IPS DF 4.7 (cell line): ENCODE data around the gene KMO.

Experiments used
- DNase-seq: peaks from one replicate; pipeline ENCODE4 v3.0.0-alpha.2; 2013; ENCODE audit warnings: low spot score; ENCODE audit errors: extremely low read depth

KMO gene

DNA sequence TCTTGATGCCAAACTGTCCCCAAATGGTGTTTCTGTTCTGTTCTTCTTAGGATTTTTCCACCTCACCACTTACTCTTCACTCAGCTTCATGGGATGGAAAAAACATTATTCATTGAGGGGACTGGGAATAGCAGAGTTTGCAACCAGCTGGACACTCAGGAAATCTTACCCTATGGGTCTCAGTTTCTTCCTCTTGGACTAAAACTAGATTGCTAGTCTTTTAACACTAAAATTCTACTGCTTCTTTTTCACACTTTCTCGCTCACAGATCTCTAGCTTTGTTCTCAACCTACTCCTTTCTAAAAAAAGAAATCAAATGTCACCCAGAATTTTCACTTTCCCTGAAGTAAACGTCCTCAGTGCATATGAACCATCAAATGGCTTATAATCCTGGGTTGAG, 4.8 kb downstream of the KMO start:
- no peak for DNase-seq

DNA sequence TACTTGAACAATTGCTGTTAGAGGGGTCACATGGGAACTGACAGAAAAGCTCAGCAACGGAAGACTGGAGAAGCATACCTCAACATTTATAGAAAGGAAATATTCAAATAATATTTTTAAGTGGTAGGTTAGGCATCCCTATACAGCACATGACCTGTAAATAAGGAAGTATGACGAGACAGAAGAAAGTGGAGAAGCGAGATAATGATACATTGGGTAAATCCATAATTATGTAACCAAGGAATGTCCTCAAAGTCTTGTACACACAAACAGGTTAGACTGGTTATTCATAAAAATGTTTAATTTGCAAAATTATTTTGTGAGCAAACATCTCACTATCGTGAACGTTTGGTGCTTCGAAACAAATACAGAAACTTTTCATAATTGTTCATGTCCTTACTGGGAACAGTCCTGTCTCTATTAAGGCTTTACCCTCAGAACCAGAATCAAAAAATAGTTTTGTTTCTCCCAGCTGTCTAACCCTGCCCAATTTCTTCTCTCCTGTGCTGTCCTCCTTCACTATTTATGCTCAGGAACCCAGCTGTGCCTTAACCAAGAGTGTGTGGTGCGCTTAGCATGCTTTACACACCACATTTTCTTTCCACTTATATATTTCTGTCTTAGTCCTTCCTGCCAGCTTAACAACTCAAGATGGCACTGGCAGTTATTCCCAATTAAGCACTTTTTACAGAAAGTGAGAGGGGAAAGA, 10.2 kb downstream of the KMO start:
- DNase-seq: no peak

DNA sequence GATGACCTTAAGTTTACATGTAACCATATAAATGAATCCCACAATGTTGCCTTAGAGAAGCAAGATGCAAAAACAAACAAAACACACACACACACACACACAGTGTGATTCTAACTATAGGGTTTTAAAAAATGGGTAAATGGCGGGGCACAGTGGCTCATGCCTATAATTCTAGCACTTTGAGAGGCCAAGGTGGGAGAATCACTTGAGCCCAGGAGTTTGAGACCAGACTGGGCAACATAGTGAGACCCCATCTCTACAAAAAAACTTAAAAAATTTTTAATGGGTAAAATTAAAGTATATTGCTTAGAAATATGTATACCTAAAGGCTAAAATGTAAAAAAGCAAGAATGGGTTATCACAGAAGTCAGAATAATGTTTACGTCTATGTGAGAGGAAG, 15.8 kb downstream of the KMO start:
- no peak for DNase-seq

DNA sequence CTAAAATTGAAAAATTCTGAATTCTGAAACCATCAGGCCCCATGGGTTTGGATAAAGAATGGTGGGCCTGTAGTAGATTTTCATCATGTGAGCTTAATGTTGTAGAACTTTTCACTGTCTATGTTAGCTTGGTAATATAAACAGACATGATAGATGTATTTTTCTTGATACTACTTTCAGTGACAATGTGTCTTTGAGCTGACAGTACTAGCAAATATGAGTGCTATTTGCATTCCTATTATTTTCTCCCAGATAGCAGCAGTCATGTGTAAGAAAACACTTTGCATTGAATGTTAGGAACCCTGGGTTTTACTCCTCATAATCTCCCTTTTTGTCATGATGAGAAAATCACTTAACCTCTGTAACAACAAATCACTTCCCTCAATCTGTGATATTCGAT, 18.1 kb downstream of the KMO start:
- DNase-seq: no peak

DNA sequence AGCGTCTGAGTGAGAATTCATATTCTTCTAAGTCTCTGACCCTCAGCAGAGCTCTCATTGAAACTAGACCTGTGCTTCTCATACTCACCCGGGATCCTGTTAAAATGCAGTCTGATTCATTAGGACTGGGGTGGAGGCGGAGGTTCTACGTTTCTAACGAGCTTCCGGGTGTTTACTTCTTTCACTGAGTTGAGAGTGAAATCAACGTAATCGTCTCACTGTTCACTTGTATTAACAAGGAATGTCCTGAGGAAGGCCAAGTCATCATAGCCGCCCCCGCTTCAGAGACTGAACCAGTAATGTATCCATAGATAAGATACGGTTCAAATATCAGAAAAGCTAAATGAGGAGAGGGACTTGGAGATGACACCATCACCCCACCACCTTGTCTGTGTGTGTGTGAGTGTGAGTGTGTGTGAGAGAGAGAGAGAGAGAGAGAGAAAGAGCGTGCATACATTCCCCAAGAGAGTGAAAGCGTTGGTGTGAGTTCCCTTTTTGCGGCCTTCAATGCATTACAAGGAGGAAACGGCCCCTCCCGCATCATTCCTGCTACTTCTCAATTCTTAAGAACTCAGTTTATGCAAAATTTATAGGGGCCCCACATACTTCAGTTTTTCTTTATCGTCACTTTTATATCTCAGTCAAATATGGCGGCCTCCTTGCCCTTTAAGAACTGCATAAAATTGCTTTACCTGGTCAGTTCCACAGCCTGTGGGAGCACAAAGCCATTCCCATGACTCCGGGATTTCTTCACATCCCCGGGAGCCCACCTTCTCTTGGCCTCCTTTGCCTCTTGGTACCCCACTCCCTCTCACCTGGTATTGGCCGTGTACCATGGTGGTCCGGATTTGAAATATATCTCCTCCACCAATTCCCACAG, 19.8 kb downstream of the KMO start:
- DNase-seq: no peak

DNA sequence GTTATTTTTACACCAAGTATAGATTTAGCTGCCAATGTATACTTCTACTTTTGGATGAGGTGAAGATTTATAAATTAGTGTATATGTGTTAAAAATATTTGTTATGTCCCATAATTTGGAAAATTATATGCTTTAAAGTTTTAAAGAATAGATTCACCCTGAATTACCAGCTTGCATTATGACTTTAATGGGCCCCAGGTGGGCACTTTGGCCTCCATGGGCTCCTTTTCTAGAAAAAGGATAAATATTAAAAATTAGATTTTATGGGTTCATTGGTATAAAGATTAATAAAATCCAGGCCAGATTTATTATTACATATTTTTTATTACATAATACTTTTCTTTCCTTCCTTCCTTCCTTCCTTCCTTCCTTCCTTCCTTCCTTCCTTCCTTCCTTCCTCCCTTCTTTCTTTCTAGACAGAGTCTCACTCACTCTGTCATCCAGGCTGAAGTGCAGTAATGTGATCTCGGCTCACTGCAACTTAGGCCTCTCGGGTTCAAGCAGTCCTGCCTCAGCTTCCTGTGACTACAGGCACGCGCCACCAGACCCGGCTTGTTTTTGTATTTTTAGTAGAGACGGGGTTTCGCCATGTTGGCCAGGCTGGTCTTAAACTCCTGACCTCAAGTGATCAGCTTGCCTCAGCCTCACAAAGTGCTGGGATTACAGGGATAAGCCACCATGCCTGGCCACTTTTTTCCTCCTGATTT, 21.9 kb downstream of the KMO start:
- no peak for DNase-seq

DNA sequence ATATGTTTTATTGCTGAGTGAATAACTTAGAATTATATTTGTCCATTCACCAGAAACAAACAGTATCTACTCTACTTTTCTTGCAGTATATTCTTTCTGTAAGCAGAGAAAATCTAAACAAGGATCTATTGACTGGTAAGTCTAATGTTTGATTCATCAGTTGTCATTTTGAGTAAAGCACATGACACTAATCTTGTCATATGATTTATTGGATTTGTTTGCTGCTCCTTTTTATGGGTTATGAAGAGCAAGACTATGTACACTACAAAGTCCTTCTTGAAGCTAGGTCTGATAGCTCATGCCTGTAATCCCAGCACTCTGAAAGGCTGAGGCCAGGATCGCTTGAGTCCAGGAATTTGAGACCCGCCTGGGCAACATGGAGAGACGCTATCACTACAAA, 23.3 kb downstream of the KMO start:
- DNase-seq: no peak

DNA sequence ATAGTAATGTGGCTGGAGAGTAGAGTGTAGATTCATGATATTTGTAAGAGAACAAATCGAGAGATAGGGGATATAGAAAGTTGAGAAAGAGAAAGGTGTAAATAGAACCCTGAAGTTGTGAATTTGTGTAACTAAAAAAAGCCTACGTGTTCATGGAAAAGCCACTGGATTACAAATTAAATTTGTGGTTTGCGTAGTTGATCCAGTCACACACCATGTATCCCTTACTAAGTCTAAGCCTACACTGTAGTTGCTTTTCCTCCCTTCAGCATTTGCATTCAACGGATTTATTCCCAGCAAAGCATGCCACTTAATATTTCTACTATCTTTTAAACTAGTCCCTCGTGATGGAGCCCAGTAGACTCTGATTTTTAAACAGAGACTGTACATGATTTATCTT, 24.9 kb downstream of the KMO start:
- DNase-seq: no peak

DNA sequence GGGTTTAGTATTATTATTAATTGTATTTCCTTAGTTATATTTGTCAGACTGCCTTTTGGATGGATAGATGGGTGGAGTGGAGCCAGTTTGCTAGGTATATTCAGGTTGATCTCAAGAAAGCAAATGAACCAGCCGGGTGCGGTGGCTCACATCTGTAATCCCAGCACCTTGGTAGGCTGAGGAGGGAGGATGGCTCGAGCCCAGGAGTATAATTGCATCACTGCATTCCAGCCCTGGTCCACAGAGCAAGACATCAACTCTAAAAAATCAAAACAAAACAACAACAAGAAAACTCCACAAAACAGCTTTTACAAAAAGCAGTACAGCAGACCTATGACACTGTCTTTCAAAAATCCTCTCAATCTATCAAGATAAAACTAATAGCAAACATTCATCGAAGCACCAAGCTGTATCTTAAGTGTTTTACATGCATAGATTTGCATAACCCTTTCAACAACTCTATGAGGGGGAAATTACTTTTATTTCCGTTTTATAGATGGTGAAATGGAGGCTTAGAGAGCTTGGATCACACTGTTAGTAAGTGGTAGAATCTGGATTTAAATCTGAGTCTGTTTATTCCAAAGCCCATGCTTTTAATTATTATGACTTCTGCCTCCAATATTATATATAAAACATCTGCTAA, 25.5 kb downstream of the KMO start:
- no peak for DNase-seq

DNA sequence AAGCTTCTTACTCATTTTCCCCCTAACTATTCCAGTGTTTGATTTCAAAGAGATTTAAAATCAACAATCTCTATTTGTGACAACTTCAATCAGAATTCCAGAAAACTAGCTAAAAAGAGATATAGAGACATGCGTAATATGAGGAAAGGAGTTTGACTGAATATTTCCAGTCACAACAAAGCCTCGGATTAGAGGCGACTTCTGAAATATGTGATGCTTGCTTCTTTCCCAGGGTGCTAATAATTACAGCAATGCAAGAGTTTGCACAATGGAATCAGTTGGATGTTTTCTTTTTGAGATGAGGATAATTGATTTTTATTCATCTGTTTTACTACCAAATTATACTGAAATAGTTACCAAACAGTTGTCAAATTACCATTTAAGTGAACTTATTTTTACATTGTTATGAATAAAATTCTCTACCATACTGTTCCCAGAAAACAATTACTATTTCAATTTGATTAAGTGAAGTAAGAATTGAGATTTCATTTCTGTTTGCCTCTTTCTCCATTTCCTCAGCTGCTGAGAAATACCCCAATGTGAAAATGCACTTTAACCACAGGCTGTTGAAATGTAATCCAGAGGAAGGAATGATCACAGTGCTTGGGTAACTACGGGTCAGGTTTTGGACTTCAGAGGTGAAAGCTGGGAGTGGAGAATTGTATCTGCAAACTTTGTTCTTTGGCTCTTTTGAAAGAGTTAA, 28.1 kb downstream of the KMO start:
- DNase-seq: no peak

DNA sequence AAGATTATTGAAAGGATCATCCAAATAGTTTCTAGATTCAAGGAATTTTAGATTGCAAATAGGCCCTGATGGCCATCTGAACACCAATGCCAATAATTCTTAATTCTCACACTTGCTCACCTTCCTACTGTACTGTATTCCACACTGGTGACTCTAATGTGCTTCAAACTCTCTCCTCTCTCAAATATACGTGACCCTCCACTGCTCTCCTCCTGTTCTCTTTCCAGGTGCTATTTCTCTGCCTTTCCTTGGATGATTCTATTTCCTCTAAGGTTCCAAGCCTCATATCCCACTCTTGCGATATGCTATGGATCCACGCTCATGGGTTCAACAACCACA, 28.6 kb downstream of the KMO start:
- DNase-seq: no peak

DNA sequence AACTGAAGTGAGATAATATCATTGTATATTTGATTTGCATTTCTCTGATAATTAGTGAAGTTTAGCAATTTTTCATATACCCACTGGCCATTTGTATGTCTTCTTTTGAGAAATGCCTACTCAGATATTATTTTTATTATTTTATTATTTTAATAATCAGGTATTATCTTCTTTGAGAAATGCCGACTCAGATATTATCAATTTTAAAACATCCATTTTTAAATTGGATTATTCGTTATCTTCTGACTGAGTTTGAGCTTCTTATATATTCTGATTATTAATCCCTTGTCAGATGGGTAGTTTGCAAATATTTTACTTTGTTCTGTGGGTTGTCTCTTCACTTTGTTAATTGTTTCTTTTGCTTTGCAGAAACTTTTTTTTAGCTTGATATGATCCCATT, 37.7 kb downstream of the KMO start:
- DNase-seq: no peak

DNA sequence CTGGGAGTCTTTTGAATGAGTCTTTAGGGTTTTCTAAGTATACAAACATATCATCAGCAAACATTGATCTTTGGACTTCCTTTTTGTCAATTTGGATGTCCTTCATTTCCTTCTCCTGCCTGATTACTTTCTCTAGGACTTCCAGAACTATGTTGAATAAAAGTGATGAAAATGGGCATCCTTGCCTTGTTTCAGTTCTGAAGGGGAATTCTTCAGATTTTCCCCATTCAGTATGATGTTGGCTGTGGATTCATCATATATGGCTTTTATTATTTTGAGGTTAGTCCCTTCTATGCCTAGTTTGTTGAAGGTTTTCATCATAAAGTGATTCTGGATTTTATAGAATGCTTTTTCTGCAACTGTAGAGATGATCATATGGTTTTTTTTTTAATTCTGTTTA, 42.0 kb downstream of the KMO start:
- DNase-seq: no peak

DNA sequence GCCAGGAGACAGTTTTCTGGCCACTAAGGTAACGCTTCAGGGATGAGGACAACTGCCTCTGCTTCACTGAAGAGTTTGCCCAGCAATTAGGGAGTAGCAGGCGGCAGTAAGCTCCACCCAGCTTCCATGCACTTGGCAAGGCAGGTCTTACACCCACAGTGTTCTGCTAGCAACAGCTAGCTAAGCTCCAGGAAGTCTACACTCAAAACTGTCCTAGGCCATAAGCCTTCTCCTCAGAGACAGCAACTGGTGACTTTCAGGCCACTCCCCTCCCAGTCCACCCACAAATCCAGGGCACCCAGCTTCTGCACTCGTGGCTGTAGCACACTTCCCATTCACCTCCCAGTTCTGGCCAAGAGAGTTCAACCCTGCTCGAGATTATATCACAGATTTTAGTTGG, 47.3 kb downstream of the KMO start:
- DNase-seq: no peak

DNA sequence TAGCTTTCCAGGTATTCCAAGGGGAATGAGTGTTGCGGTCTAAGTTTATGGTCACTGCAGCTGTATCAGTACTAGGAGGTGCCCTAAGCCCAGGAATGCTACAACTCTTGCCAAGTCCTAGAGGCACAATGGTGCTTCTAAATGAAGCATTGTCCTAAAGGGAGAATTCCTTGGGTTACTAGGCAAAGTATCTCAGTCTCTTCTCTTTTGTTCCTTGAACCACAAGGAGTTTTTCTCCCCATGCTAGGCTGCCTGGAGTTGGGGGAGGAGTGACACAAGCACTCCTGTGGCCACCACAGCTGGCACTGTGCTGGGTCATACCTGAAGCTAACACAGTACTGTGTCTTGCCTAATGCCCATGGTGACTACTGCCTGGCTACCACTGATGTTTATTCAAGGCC, 50.7 kb downstream of the KMO start:
- DNase-seq: no peak

DNA sequence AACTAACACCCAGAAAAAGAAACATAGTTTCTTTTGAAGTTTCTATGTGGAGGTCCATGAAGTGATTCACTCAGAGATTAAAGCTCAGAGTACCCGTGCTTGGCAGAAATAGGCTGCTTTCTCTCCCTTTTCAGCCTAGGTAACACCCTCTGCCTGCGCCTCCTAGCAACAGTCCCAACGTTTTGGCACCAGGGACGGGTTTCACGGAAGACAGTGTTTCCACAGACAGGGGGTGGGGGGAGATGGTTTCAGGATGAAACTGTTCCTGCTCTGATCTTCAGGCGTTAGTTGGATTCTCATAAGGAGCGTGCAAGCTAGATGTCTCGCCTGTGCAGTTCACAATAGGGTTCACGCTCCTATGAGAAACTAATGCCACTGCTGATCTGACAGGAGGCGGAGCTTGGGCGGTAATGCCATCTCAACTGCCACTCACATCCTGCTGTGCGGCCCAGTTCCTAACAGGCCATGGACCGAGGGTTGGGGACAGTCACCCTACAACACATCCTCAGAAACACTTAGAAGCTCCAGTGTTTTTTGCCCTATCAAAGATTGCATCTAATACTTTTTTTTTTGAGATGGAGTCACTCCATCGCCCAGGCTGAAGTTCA, 54.8 kb downstream of the KMO start:
- DNase-seq: no peak

DNA sequence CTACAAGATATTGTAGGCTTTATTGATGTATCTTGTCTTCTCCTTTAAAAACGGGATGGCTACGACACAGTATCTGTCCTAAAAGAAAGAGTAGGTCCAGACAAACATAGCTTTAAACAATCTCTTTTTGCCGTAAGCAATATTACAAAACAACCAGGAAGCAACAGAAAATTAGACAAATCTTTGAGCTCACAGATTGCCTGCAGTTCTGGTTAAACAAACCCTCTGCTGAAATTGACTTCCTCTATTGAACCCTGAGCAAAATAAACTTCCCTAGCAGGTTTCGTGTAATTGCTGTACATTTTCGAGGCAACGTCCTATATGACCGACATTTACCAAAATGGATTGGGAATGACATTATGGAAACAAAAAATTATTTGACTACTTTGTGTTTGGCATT, 57.3 kb downstream of the KMO start:
- DNase-seq: no peak

DNA sequence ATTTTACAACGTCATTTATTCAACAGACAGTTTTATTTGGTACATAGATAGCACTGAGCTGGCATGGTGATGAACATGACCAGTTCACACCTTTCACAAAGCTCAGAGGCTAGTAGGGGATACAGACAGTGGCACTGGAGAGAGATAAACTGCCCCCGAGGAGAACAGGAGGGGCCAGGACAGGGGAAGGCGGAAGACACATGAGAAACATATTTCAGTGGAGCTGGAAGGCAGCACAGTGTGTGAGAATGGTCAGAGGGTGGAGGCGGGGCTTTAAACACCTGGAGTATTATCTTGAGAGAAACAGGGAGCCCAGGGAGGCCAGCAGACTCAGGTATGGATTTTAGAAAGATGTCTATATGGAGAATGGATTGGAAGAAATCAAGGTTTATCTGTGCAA, 58.5 kb downstream of the KMO start:
- DNase-seq: no peak

DNA sequence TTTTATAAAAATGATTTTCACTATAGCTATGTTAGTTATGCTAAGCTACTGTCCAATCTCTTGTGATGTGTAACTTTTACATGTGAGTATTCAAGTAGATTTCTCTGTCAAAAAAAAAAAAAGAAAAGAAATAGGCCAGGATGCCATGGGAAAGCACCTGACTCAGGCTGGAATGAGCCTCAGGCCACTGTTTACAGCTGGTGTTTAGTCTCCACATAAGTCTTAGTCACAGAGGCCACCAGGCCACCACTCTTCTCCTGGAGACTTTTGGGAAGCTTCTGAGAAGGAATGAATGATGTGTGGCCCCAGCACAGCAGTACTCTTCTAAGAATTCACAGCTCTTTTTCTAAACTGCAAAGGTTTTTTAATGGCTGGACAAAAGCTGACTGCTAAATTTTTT, 59.1 kb downstream of the KMO start:
- DNase-seq: no peak

DNA sequence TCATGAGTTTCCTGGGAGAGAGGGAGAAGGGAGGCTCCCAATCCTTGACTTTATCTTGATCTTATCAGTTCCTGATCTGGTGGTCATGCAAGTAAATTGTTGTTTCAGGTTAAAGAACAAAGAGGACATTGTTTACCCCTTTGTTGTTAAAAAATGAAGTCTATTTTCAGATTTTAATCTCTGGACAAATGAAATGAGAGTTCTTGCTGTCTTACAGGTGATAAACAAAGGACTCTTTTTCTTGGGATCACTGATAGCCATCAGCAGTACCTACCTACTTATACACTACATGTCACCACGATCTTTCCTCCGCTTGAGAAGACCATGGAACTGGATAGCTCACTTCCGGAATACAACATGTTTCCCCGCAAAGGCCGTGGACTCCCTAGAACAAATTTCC, 59.6 kb downstream of the KMO start:
- DNase-seq: no peak
